ENCODE results near the gene ZBED4. TPM values are rescaled to one million over a fixed set of nuclear protein-coding genes. Genes with fewer than 3 reads are reported as not detected.

The ZBED4 gene
- total RNA-seq, 4 donors from 2014 or later = 0.59 to 16.4 (median 12.7) TPM

DNA sequence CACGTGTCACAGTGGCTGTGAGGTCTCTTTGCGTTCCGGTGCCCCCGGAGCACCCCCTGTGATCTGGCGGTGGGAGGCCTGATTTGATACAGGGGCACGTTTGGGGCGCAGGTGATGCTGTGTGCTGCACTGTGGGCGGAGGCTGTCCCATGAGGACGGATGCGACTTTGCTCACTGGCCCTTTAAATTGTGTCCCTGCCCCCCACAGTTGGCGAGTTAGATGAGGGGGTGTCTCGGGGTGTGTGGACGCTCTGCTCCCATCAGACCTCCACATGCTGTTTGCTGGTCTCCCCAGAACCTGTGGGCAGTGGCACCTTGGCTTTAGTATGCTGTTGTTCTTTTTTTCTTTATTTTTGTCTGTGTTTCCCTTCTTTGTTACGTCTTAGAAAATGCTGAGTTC, 5.2 kb downstream of the ZBED4 start:
- DNase-seq = no peak
- intact Hi-C loops (cut with DNase I; ENCODE audit: low total_unique reads) = no loop called here
- TF ChIP-seq POLR2A (IDR thresholded peaks at IDR 0.05) = no peak
- TF ChIP-seq, protein P1, sequence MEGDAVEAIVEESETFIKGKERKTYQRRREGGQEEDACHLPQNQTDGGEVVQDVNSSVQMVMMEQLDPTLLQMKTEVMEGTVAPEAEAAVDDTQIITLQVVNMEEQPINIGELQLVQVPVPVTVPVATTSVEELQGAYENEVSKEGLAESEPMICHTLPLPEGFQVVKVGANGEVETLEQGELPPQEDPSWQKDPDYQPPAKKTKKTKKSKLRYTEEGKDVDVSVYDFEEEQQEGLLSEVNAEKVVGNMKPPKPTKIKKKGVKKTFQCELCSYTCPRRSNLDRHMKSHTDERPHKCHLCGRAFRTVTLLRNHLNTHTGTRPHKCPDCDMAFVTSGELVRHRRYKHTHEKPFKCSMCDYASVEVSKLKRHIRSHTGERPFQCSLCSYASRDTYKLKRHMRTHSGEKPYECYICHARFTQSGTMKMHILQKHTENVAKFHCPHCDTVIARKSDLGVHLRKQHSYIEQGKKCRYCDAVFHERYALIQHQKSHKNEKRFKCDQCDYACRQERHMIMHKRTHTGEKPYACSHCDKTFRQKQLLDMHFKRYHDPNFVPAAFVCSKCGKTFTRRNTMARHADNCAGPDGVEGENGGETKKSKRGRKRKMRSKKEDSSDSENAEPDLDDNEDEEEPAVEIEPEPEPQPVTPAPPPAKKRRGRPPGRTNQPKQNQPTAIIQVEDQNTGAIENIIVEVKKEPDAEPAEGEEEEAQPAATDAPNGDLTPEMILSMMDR (IDR thresholded peaks at IDR 0.05) = no peak

DNA sequence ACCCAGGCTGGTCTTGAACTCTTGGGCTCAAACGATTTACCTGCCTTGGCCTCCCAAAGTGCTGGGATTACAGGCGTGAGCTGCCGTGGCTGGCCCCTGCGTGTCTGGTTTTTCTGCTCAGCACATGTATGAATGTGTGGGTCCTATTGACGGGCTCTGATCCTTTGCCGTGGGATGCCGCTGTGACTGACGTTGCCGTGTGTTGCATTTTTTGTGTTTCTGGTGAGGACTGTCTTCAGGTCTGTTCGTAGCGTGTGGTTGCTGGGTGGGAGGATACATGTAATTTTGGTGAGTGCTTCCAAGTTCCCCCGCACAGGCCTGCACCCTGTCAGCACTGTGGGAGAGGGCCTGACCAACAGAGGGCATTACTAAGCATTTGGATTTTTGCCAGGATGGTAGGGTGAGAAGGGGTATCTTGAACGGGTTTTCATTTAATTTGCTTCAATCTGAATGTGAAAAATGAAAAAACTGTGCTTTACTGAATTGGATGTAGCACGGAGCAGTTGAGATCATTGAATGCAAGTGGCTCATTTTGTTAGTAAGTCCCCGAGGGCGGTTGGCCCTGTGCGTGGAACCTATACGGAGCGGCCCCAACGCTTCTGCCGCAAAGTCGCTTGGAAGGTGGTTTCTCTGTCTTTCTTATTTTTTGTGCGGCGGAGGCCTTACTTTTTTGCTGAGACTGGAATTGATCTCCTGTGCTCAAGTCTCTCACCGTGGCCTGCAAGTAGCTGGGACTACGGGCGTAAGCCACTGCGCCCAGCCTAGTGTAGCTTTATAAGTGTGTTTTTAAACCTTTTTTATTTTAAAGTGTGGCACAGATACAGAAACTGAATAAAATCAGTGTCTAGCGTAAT, 8.2 kb downstream of the ZBED4 start:
- Histone ChIP-seq H3K9me3 (peaks cover 0 to 14% of the 10 kb centered on the region in 2 donors), H3K4me1 (no peaks in the 10 kb centered on the region), H3K36me3 (no peaks in the 10 kb centered on the region), H3K4me3 (no peak overlapping the region), H3K27ac (no peak overlapping the region), H3K27me3 (no peaks in the 10 kb centered on the region)
- no peak for DNase-seq
- intact Hi-C loops (cut with DNase I; ENCODE audit: low total_unique reads) = no loop called here
- TF ChIP-seq, protein P1 (IDR thresholded peaks at IDR 0.05) = no peak
- TF ChIP-seq POLR2A (IDR thresholded peaks at IDR 0.05) = no peak

More for the DNA sequence above, 5.2 kb downstream of the ZBED4 start:
- Histone ChIP-seq H3K9me3 (no peaks in the 10 kb centered on the region), H3K4me1 (peaks cover 0 to 6% of the 10 kb centered on the region in 2 donors), H3K27ac (no peak overlapping the region), H3K27me3 (no peaks in the 10 kb centered on the region), H3K36me3 (no peaks in the 10 kb centered on the region), H3K4me3 (no peak overlapping the region)

DNA sequence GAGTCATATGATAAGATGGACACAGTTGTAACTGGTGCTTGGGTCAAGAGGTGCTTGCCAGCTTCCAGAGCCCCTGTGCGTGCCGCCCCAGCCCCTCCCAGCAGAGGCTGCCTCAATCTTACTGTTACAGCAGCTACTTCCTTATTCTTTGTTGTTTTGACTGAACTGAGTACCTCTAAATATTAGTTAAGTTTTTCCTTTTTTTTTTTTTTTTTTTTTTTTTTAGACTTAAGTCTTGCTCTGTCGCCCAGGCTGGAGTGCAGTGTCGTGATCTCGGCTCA, 8.8 kb downstream of the ZBED4 start:
- DNase-seq = no peak
- Histone ChIP-seq H3K27me3 (no peaks in the 10 kb centered on the region), H3K27ac (no peak overlapping the region), H3K9me3 (peaks cover 0 to 17% of the 10 kb centered on the region in 2 donors), H3K4me1 (no peaks in the 10 kb centered on the region), H3K4me3 (no peak overlapping the region), H3K36me3 (no peaks in the 10 kb centered on the region)
- no peak for TF ChIP-seq POLR2A (IDR thresholded peaks at IDR 0.05)
- TF ChIP-seq, protein P1 (IDR thresholded peaks at IDR 0.05) = no peak
- intact Hi-C loops (cut with DNase I; ENCODE audit: low total_unique reads) = no loop called here

DNA sequence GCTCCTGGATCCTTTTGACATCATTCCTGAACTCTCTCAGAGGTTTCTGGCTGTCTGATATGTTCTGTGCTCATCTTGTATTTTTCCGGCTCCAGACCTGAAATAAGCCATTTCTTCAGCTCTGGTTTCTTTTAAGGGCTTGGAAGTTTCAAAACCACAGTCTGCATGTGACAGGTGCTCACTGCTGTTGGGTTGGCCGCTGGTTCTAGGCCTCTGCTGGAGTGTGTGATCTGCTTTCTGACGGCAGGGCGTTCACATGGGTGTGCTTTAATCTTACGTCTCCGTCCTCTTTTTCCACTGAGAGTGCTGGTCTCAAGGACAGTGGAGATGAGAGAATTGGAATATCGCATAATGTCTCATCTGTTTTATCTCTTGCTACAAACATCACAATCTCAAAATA, 10.3 kb downstream of the ZBED4 start:
- H3K27ac ChIP-seq = no peak overlapping the region
- no peak for DNase-seq
- no peak overlapping the region for H3K4me3 ChIP-seq
- no peaks in the 10 kb centered on the region for H3K4me1 ChIP-seq
- H3K36me3 ChIP-seq = no peaks in the 10 kb centered on the region
- no peaks in the 10 kb centered on the region for H3K27me3 ChIP-seq
- TF ChIP-seq, protein P1 (IDR thresholded peaks at IDR 0.05) = no peak
- no peak for TF ChIP-seq POLR2A (IDR thresholded peaks at IDR 0.05)
- intact Hi-C loops (cut with DNase I; ENCODE audit: low total_unique reads) = no loop called here
- H3K9me3 ChIP-seq = peaks cover 0 to 25% of the 10 kb centered on the region in 2 donors

DNA sequence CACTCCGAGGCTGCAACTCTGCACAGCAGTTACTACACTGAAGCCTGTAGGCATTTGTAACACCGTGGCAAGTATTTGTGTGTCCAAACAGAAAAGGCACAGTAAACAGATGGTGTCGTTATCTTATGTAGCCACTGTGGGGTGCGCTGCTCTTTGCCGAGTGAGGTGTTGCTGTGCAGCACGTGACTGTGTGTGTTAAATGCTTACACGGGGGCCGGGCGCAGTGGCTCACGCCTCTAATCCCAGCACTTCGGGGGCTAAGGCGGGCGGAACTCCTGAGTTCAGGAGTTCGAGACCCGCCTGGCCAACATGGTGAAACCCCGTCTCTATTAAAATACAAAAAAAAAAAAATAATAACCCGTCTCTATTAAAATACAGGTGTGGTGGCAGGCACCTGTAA, 11.5 kb downstream of the ZBED4 start:
- no peaks in the 10 kb centered on the region for H3K36me3 ChIP-seq
- peaks cover 0 to 34% of the 10 kb centered on the region in 2 donors for H3K9me3 ChIP-seq
- no peak for DNase-seq
- no peak for TF ChIP-seq POLR2A (IDR thresholded peaks at IDR 0.05)
- no peaks in the 10 kb centered on the region for H3K27me3 ChIP-seq
- H3K4me3 ChIP-seq = no peak overlapping the region
- intact Hi-C loops (cut with DNase I; ENCODE audit: low total_unique reads) = no loop called here
- no peak overlapping the region for H3K27ac ChIP-seq
- H3K4me1 ChIP-seq = no peaks in the 10 kb centered on the region

Data from uterus (tissue), 4 donors.